Mesenchymal stem cell (in vitro differentiated cells and primary cell): ENCODE measurements around the gene LRRC3C.

Experiments used
- DNase-seq: peaks from one replicate; pipeline ENCODE4 v3.0.0-alpha.2; 2013
- H2AFZ ChIP-seq: one replicate; pipeline ENCODE4 v1.6.1; 2013; ENCODE audit warnings: low read depth, mild to moderate bottlenecking, control low read depth, inconsistent platforms, low read length, moderate library complexity
- H2AK5ac ChIP-seq: 2 replicates; pipeline ENCODE4 v1.6.1; 2013; ENCODE audit warnings: low read length, moderate library complexity, mild to moderate bottlenecking, inconsistent platforms; ENCODE audit not compliant: severe bottlenecking
- H2BK120ac ChIP-seq: one replicate; pipeline ENCODE4 v1.6.1; 2013; ENCODE audit warnings: low read depth, mild to moderate bottlenecking, inconsistent platforms, low read length, moderate library complexity
- H2BK12ac ChIP-seq, 2 experiments: one replicate each; pipeline ENCODE4 v1.6.1; 2013; ENCODE audit warnings: inconsistent platforms in 2 of 2, low read length in 2 of 2, mild to moderate bottlenecking in 2 of 2, moderate library complexity in 2 of 2, control low read depth in 1 of 2
- H2BK15ac ChIP-seq: one replicate; pipeline ENCODE4 v1.6.1; 2013; ENCODE audit warnings: mild to moderate bottlenecking, low read depth, inconsistent platforms; ENCODE audit not compliant: poor library complexity, severe bottlenecking
- H2BK5ac ChIP-seq: 2 replicates; pipeline ENCODE4 v1.6.1; 2013; ENCODE audit warnings: low read depth, mild to moderate bottlenecking, low read length, control low read depth, inconsistent platforms; ENCODE audit not compliant: poor library complexity, severe bottlenecking
- H3K14ac ChIP-seq, 2 experiments: one replicate each; pipeline ENCODE4 v1.6.1; 2013; ENCODE audit warnings: inconsistent platforms in 2 of 2, low read length in 2 of 2, control low read depth in 1 of 2, mild to moderate bottlenecking in 1 of 2, moderate library complexity in 1 of 2
- H3K18ac ChIP-seq, 2 experiments: one replicate each; pipeline ENCODE4 v1.6.1; 2013; ENCODE audit warnings: inconsistent platforms in 2 of 2, low read length in 2 of 2, control low read depth in 1 of 2, low read depth in 1 of 2, mild to moderate bottlenecking in 1 of 2
- H3K23ac ChIP-seq, 2 experiments: one replicate each; pipeline ENCODE4 v1.6.1; 2013; ENCODE audit warnings: inconsistent platforms in 2 of 2, low read length in 2 of 2, mild to moderate bottlenecking in 2 of 2, moderate library complexity in 2 of 2, control low read depth in 1 of 2
- H3K27ac ChIP-seq: 2 replicates; pipeline ENCODE4 v1.5.1; 2013; ENCODE audit warnings: mild to moderate bottlenecking, moderate library complexity, low read length, control low read depth, inconsistent platforms; ENCODE audit not compliant: poor library complexity, severe bottlenecking
- H3K27me3 ChIP-seq, 2 experiments: 2 replicates each; pipeline versions ENCODE4 v1.6.1 to v1.7.0; 2013; ENCODE audit warnings: low read length in 2 of 2, mild to moderate bottlenecking in 2 of 2, moderate library complexity in 2 of 2, control low read depth in 1 of 2, inconsistent platforms in 1 of 2; ENCODE audit not compliant: control insufficient read depth in 1 of 2, insufficient read depth in 1 of 2
- H3K36me3 ChIP-seq, 2 experiments: 2 replicates each; pipeline versions ENCODE4 v1.6.1 to v1.7.0; 2013; ENCODE audit warnings: low read length in 2 of 2, control low read depth in 1 of 2, inconsistent platforms in 1 of 2, low read depth in 1 of 2, mild to moderate bottlenecking in 1 of 2; ENCODE audit not compliant: insufficient read depth in 2 of 2, control insufficient read depth in 1 of 2
- H3K4ac ChIP-seq, 2 experiments: one replicate each; pipeline ENCODE4 v1.6.1; 2013; ENCODE audit warnings: inconsistent platforms in 2 of 2, low read length in 2 of 2, mild to moderate bottlenecking in 2 of 2, moderate library complexity in 2 of 2, control low read depth in 1 of 2, low read depth in 1 of 2
- H3K4me1 ChIP-seq: 2 replicates; pipeline ENCODE4 v1.6.1; 2013; ENCODE audit warnings: low read depth, low read length, control low read depth; ENCODE audit not compliant: control insufficient read depth, insufficient read depth
- H3K4me2 ChIP-seq: 2 replicates; pipeline ENCODE4 v1.6.1; 2013; ENCODE audit warnings: low read length, mild to moderate bottlenecking, inconsistent platforms; ENCODE audit not compliant: poor library complexity, severe bottlenecking
- H3K4me3 ChIP-seq, 2 experiments: 2 replicates each; pipeline versions ENCODE4 v1.5.1 to v1.7.0; 2013; ENCODE audit warnings: low read length in 2 of 2, mild to moderate bottlenecking in 2 of 2, control low read depth in 1 of 2, low read depth in 1 of 2; ENCODE audit not compliant: insufficient read depth in 1 of 2
- H3K79me1 ChIP-seq: replicated peaks from 2 replicates; pipeline ENCODE4 v1.6.1; 2013; ENCODE audit warnings: mild to moderate bottlenecking, control low read depth, low read length, inconsistent platforms; ENCODE audit not compliant: poor library complexity, severe bottlenecking
- H3K9ac ChIP-seq: 2 replicates; pipeline ENCODE4 v1.7.0; 2013; ENCODE audit warnings: mild to moderate bottlenecking, low read length, moderate library complexity
- H3K9me3 ChIP-seq: 2 replicates; pipeline ENCODE4 v1.7.0; 2013; ENCODE audit warnings: mild to moderate bottlenecking, low read length; ENCODE audit not compliant: control insufficient read depth
- H4K8ac ChIP-seq: one replicate; pipeline ENCODE4 v1.6.1; 2013; ENCODE audit warnings: inconsistent platforms, mild to moderate bottlenecking, low read length, moderate library complexity
- H4K91ac ChIP-seq: one replicate; pipeline ENCODE4 v1.6.1; 2013; ENCODE audit warnings: mild to moderate bottlenecking, low read length, inconsistent platforms
- WGBS: methylation state at CpG from one replicate; pipeline ENCODE4 v1.1.7; 2013; ENCODE audit warnings: mixed read lengths; 5-methylcytosine and 5-hydroxymethylcytosine counted together

The LRRC3C gene

GRCh38 chr17:39921323-39921722 lies 6.2 kb upstream of the LRRC3C start:
- Histone ChIP-seq H4K91ac (no peak overlapping the region), H2BK5ac (no peak overlapping the region), H3K14ac (no peak overlapping the region), H3K18ac (no peak overlapping the region), H3K79me1 (peaks cover 50% of the 10 kb centered on the region), H3K4me1 (peaks cover 21% of the 10 kb centered on the region), H3K9ac (no peak overlapping the region), H2AK5ac (no peak overlapping the region), H3K27me3 (no peaks in the 10 kb centered on the region), H3K27ac (no peak overlapping the region), H3K23ac (no peak overlapping the region), H2BK120ac (no peak overlapping the region), H3K4me3 (no peak overlapping the region), H3K36me3 (peaks cover 51 to 64% of the 10 kb centered on the region in 2 experiments), H3K4me2 (no peak overlapping the region), H2BK12ac (no peak overlapping the region), H4K8ac (no peak overlapping the region), H3K4ac (no peak overlapping the region), H2AFZ (no peak overlapping the region), H3K9me3 (no peaks in the 10 kb centered on the region), H2BK15ac (no peak overlapping the region)
- WGBS, result 93% methylated on average over 4 of the region's 5 CpGs
- no peak for DNase-seq

DNA sequence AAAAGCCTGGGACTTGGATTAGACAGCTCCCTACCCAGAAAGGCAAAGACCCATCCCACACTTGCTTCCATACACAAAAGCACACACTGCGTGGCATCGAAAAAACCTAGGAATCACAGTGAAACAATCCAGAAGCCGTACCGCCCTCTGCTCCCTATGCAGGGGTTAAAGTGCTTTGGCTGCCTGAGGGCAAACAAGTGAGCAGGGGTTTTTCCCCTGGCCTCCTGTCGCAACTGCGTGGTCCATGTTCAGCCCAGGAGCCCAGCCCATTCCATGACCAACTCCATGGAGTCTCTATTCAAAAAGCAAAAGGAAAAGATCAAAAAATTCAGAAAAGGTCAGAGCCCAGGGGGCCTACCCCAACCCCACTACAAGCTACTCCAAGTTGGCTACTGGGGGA lies 5.5 kb upstream of the LRRC3C start:
- Histone ChIP-seq H3K4me2 (no peak overlapping the region), H3K79me1 (peaks cover 50% of the 10 kb centered on the region), H3K18ac (no peak overlapping the region), H3K4ac (no peak overlapping the region), H2BK5ac (no peak overlapping the region), H3K14ac (no peak overlapping the region), H4K8ac (no peak overlapping the region), H3K27ac (no peak overlapping the region), H2AFZ (no peak overlapping the region), H3K4me3 (no peak overlapping the region), H3K36me3 (peaks cover 51 to 58% of the 10 kb centered on the region in 2 experiments), H3K4me1 (peaks cover 24% of the 10 kb centered on the region), H3K27me3 (no peaks in the 10 kb centered on the region), H2BK12ac (no peak overlapping the region), H2AK5ac (no peak overlapping the region), H2BK15ac (no peak overlapping the region), H4K91ac (no peak overlapping the region), H3K23ac (no peak overlapping the region), H3K9me3 (no peaks in the 10 kb centered on the region), H3K9ac (no peak overlapping the region), H2BK120ac (no peak overlapping the region)
- no peak for DNase-seq
- 99% methylated on average over 6 of the region's 6 CpGs for WGBS

- Histone ChIP-seq H3K27me3 (no peaks in the 10 kb centered on the region), H4K91ac (no peak overlapping the region), H3K27ac (no peak overlapping the region), H2BK15ac (no peak overlapping the region), H3K18ac (no peak overlapping the region), H4K8ac (no peak overlapping the region), H2AFZ (no peak overlapping the region), H3K9ac (peak overlapping the region; percentile 22), H2BK12ac (no peak overlapping the region), H2AK5ac (no peak overlapping the region), H2BK120ac (no peak overlapping the region), H3K4me2 (no peak overlapping the region), H3K79me1 (peaks cover 53% of the 10 kb centered on the region), H2BK5ac (no peak overlapping the region), H3K4me3 (no peak overlapping the region), H3K9me3 (no peaks in the 10 kb centered on the region), H3K36me3 (peaks cover 49 to 51% of the 10 kb centered on the region in 2 experiments), H3K23ac (no peak overlapping the region), H3K4me1 (peaks cover 29% of the 10 kb centered on the region), H3K4ac (no peak overlapping the region), H3K14ac (no peak overlapping the region)
- DNase-seq, result no peak
- 100% methylated on average over 5 of the region's 6 CpGs for WGBS
Measured at GRCh38 chr17:39923230-39923629, 4.3 kb upstream of the LRRC3C start.

DNA sequence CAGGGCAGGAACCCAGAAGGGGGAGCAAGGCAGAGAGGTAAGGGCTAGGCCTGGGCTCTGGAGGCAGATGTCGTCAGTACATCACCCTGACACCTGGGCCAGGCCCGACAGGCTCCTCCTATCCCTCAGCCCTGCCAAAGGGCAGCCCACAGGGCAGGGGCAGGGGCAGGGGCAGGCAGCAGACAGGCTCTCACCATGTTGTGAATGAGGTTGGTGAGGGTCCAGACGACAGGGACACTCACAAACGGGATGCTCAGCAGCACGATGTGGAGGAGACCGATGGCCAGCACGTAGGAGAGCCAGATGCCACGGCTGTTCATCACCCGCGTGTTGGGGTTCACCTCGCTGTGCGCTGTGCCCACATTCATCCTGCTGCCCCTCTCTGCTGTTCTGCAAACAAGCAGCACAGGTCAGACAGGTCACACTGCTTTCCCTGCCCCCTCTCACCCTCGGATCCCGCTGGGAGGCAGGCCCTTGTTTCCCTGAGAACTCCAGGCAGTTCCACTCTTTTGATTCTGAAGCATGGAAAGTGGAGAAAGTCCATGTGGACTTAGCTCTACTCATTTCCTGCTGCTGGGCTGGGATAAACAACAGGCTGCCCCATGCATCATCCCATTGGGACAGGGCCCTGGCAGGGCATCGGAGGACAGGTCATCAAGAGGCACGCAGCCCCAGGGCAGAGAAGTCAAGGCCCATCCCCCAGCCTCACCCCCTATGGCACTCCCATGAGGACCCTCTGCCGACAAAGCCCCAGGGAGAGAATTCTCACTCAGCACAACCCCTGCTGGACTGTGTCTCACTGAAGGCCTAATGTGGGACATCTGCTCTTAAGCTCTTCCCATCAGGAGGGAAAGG lies 3.5 kb upstream of the LRRC3C start:
- no peak overlapping the region for H4K8ac ChIP-seq
- H3K18ac ChIP-seq, result no peak overlapping the region
- H4K91ac ChIP-seq, result peak overlapping the region; percentile 55
- no peak overlapping the region for H2AFZ ChIP-seq
- H3K9ac ChIP-seq, result peak overlapping the region; percentile 13
- no peak overlapping the region for H2BK120ac ChIP-seq
- H2BK12ac ChIP-seq, result peak overlapping the region in 1 of 2 experiments; percentile 21
- peaks cover 53% of the 10 kb centered on the region for H3K79me1 ChIP-seq
- peaks cover 44 to 48% of the 10 kb centered on the region in 2 experiments for H3K36me3 ChIP-seq
- DNase-seq, result peak; percentile 45
- peak overlapping the region in 1 of 2 experiments; percentile 49 for H3K4me3 ChIP-seq
- no peak overlapping the region for H3K4ac ChIP-seq
- 74% methylated on average over 16 of the region's 17 CpGs for WGBS
- H3K14ac ChIP-seq, result no peak overlapping the region
- no peak overlapping the region for H2AK5ac ChIP-seq
- peak overlapping the region; percentile 5 for H3K27ac ChIP-seq
- H3K27me3 ChIP-seq, result no peaks in the 10 kb centered on the region
- no peak overlapping the region for H3K4me2 ChIP-seq
- H2BK5ac ChIP-seq, result no peak overlapping the region
- H3K4me1 ChIP-seq, result peaks cover 32% of the 10 kb centered on the region
- H3K9me3 ChIP-seq, result no peaks in the 10 kb centered on the region
- no peak overlapping the region for H2BK15ac ChIP-seq
- H3K23ac ChIP-seq, result peak overlapping the region in 1 of 2 experiments; percentile 16
